HG02840 (cell line): ENCODE data around the gene RBM25.

Experiments used
- ATAC-seq: cut with Tn5 transposase; IDR thresholded peaks from one replicate; pipeline ENCODE4 v1.9.1; 2021; ENCODE audit warnings: mild to moderate bottlenecking, moderate library complexity, moderate number of reproducible peaks; ENCODE audit not compliant: unreplicated experiment, low FRiP score

Gene RBM25

DNA sequence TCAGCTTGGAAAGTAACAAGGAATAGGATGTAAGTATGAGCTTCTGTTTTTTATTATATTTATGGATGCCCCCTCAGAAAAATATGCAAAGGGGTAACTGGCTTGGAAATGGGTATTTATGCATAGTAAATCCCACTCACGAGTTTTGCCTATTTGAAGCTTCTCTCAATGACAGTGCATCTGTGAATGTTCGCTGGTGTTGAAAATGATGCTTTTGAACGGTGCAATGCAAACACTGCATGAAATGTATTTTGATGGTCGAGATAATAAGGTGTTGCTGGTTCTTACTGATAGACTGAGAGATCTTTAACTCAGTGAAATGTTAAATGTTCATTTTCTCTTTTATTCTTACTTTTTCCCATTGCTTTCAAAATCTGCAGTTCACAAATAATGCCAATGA, 42.0 kb downstream of the RBM25 start:
- ATAC-seq = no peak

DNA sequence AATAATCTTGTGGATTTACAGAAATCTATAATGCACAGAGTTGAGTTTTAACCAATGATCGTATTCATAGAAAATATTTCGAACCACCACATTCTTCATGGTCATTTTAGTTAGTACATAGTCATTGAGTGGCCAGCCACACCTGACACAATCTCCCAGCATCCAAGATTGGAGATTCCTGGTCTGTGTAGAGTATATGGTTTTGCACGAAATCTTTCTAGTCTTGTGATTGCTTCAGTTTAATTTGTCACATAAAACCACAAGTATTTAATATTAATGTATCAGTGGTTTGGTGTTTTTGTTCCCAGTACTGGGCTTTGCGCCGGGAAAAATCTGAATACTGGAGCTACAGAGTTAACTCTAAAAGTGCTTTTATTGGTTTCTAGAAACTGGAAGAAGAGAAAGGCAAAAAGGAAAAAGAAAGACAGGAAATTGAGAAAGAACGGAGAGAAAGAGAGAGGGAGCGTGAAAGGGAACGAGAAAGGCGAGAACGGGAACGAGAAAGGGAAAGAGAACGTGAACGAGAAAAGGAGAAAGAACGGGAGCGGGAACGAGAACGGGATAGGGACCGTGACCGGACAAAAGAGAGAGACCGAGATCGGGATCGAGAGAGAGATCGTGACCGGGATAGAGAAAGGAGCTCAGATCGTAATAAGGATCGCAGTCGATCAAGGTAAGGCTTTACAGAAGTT, 44.6 kb downstream of the RBM25 start:
- no peak for ATAC-seq

DNA sequence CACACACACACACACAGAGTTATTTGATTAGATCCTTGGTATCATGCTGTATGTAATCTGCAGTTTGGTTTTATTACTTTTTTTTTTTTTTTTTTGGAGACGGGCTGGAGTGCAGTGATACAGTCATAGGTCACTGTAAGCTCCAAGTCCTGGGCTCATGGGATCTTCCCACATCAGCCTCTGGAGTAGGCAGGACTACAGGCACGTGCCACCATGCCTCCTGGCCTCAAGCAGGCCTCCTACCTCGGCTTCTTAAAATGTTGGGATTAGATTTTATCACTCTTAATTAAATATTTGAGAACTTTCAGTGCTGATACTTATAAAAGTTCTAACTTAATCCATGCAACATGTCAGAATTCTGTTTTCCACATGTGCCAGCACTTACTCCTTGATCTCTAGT, 46.7 kb downstream of the RBM25 start:
- no peak for ATAC-seq

DNA sequence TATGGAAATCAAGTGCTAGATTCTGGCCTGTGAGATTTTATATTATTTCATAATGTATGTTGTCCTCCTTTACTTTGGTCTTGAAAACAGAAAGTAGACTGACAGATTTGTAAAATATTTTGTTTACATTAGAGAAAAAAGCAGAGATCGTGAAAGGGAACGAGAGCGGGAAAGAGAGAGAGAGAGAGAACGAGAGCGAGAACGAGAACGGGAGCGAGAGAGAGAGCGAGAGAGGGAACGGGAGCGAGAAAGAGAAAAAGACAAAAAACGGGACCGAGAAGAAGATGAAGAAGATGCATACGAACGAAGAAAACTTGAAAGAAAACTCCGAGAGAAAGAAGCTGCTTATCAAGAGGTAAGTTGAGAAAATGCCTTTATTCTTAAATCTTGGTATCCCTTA, 47.4 kb downstream of the RBM25 start:
- no peak for ATAC-seq

DNA sequence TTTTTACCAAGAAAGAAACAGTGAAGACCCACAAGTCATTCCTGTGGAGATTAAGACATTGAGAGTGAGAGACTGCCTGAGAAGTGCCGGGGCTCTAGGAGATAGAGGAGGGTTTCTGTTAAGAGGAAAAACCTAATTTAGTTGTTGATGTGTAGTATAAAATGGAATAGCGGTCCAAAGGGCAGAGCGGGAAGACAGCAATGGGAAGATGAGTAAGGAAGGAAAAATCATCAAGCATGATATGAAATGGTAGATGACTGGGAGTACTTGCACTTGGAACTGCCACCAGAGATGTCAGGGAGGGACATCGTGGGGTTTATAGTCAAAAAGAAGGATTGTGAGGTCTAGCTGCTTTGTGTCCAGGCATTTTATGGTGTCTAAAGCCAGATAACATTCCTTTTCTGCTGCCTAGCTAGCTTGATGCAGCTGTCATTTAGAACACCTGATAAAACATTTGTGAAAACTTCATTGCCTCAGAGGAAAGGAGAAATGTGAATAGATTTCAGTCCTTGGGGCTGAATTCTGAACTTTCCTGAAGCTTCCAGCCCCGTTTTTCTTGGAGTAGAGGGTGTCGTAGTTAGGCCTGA, 57.8 kb downstream of the RBM25 start:
- no peak for ATAC-seq

DNA sequence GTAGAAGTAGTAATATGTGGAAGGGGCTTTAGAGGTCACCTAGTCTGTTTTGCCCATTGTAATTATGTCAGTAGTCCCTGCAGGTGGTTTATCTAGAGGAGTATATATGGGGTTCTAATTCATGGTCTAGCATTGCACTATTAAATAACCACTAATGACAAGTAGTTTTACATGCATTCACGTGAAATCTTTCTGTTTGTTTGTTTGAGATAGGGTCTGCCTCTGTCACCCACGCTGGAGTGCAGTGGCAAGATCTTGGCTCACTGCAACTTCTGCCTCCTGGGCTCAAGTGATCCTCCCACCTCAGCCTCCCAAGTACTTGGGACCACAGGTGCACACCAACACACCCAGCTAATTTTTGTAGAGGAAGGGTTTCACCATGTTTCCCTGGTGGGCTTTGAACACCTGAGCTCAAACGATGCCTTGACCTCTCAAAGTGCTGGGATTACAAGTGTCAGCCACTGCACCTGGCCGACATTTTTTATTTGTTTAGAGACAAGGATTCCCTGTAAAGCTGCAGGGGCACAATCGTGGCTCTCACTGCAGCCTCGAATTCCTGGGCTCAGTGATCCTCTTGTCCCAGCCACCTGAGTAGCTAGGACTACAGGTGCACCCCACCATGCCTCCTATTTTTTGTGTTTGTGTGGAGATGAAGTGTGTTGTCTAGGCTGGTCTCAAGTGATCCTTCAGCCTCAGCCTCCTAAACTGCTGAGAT, 66.0 kb downstream of the RBM25 start:
- ATAC-seq = no peak

DNA sequence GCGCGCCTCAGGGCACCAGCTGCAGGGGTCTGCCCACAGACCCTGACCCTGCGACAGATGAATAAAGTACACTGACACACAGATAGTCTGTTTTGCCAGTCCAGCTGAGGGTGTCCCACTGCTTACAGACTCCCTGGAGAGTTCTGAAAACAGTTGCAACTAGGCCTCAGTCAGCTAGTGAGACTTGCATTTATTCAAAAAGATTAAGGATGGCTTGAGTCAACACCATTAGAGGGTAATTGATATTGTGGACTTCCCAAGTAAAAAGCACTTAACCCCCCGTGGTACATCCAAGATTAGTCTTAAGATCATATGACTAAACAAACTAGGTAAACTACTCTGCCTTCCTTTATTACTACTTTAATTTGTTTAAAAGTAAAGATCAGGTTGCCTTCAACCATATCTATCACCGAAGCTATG, 66.8 kb downstream of the RBM25 start:
- ATAC-seq = no peak

DNA sequence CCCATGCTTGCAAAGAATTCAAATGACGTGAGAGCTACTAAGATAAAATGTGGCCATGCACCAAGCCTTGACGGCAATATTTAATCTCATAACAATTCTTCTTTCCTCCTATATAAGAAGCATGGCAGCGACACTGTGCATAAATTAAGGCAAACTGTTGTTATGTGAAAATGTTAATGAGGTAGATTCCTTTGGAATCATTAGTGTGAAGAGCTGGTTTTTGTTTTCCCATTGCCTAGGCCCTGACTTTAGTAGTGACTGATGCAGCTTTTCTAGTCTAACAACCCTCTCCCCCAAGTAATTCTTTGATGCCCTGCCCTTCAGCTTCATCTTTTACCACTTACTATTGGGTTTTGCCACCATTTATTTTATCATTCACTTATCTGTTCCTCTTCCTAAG, 67.4 kb downstream of the RBM25 start:
- ATAC-seq = no peak

DNA sequence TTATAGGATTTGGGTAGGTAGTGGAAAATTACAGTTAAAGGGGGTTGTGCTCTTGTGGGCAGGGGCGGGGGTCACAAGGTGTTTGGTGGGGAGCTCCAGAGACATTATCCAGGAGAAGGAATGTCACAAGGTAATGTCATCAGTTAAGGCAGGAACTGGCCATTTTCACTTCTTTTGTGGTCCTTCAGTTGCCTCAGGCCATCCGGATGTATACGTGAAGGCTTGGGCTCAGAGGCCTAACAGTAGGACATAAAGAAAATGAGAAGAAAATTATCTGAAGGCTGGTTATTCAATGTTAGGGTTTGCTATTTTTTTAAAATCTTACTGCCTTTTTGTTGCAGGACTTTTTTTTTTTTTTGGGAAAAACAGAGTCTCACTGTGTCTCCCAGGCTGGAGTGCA, 75.5 kb downstream of the RBM25 start:
- no peak for ATAC-seq

DNA sequence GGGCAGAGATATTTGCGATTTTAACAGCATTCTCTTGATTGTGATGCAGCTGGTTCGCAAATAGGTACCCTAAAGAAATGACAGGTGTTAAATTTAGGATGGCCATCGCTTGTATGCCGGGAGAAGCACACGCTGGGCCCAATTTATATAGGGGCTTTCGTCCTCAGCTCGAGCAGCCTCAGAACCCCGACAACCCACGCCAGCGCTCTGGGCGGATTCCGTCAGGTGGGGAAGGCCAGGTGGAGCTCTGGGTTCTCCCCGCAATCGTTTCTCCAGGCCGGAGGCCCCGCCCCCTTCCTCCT, 77.7 kb downstream of the RBM25 start:
- no peak for ATAC-seq

DNA sequence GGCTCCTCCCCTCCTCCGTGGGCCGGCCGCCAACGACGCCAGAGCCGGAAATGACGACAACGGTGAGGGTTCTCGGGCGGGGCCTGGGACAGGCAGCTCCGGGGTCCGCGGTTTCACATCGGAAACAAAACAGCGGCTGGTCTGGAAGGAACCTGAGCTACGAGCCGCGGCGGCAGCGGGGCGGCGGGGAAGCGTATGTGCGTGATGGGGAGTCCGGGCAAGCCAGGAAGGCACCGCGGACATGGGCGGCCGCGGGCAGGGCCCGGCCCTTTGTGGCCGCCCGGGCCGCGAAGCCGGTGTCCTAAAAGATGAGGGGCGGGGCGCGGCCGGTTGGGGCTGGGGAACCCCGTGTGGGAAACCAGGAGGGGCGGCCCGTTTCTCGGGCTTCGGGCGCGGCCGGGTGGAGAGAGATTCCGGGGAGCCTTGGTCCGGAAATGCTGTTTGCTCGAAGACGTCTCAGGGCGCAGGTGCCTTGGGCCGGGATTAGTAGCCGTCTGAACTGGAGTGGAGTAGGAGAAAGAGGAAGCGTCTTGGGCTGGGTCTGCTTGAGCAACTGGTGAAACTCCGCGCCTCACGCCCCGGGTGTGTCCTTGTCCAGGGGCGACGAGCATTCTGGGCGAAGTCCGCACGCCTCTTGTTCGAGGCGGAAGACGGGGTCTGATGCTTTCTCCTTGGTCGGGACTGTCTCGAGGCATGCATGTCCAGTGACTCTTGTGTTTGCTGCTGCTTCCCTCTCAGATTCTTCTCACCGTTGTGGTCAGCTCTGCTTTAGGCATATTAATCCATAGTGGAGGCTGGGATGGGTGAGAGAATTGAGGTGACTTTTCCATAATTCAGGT, 78.3 kb downstream of the RBM25 start, which contains the start of gene PSEN1:
TSS of gene PSEN1 (plus strand) at position 121 of the 839 bp plus-strand sequence. CDS start 11,513 bp downstream, outside the sequence.
- peak; percentile 88 for ATAC-seq

DNA sequence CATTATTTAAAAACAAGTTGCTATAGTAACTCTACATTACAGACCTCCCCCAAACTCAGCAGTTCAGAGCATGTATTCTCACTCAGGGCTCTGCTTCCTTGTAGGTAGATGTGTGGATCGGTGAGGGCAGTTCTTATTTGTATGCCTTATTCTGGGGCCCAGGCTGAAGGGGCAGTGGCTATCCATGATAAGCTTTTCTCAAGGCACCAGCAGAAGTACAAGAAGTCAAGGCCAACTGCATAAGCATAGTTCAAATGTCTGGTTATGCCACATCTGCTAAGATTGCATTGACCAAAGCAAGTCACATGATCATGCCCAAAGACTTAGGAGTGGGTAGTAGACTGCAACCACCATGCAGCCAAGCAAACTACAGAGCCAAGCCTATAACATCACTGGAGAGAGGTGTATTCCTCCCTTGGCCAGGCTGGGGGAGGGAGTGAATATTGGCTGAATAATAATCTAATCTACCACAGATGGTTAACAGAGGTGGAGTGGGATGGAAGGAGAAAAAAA, 82.5 kb downstream of the RBM25 start:
- ATAC-seq = no peak

DNA sequence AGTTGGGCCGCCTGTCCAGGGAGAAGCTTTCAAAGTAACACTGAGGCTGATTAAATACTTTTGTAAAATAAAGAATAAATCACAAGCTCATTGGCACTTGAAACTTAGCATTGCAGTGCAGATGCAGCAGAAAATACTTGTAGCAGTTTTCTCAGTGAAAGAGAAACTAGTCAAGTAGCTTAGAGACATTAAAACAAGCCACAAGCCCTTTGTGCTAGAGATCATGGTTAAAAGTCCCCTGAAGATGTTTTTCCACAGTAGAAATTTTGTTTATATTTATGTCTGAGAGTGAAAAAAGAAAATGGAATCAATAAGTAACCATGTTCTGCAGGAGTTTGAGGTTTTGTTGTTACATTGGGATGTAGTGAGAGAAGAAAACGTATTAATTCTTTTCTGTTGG, 83.9 kb downstream of the RBM25 start:
- no peak for ATAC-seq

DNA sequence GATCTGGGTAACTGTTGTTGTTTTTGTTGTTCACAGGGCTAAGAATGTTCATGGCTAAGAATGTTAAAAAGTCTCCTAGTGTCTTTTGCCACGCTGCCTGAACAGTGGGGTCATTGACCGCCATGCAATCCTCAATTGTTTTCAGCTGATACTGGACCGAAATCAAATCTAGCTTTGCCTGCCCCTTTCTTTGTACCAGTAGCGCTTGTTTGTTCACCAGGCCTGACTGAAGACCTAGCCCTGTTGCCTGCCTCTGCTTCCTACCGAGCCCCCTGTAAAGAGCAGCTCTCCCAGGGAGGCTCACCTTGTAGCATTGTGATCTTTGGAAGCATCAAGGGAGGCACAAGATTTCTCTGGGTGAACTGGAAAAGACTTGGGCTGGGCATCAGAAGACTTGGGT, 84.7 kb downstream of the RBM25 start:
- ATAC-seq = no peak

DNA sequence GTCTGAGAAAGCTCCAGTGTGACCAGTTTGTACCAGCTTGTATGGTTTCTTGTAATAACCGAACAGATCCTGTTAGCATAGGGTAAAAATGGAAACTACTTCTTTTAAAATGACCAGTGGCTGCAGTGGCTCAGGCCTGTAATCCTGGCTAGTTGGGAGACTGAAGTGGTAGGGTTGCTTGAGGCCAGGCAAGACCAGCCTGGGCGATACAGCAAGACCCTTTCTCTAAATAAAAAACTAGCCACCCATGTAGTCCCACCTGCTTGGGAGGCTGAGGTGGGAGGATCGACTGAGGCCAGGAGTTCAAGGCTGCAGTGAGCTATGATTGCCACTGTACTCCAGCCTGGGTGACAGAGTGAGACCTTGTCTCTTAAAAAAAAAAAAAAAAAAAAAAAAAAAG, 85.3 kb downstream of the RBM25 start:
- no peak for ATAC-seq

DNA sequence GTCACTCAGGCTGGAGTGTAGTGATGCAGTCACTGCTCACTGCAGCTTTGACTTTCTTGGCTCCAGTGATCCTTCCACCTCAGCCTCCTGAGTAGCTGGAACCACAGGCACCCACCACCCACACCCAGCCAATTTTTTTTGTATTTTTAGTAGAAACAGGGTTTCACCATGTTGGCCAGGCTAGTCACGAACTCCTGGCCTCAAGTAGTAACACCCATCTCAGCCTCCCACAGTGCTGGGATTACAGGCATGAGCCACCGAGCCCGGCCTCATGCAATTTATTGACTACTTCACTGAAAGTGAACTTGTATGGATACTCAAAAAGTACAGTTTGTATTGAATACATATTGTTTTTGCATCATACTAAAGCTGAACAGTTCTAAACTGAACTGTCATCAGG, 87.0 kb downstream of the RBM25 start:
- no peak for ATAC-seq

DNA sequence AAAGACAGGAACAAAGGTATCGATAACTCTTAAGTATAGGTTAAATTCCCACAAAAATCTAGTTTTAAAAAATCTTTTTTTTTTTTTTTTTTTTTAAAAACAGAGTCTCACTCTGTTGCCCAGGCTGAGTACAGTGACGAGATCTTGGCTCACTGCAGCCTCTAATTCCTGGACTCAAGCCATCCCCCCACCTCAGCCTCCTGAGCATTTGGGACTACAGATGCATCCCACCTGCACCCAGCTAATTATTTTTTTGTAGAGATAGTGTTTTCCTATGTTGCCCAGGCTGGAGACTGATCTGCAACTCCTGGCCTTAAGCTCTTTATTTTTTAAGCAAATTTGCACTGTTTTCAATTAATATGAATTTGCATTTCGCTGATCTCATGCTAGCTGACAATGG, 87.8 kb downstream of the RBM25 start:
- ATAC-seq = no peak

DNA sequence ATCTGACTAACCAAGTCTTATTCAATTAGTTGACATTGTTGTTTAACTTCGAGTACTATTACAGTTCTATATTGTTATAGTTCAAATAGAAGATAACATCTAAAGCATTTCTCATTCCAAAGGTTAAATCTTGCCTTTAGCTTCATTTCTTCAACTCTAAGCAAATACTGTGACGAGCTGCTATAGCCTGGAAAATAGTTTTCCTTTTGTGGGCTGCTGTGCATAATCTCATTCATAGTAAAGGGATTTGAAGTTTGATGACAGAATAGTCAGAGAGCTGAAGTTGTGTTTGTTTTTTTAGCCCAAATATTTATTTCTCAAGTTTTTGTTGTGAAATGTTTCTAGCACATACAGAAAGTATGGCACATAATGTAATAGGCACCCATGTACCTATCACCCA, 91.4 kb downstream of the RBM25 start:
- ATAC-seq = no peak

DNA sequence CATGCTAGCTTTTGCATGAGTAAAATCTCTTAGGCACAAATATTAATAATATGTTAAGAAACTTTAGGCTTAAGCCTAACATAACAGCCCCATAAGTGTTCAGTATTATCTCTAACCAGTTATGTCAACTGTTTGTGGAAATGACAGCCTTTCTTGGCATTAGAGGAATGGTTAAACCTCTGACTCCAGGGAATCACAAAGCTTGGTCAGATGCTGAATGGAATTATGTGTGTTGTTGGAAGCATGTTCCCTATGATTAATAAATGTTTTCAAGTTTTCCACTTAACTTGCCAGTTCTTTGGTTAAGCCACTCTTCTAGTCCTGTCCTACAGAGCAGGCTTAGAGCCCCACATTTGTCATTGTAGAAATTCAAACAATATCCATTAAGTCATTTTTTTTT, 94.9 kb downstream of the RBM25 start:
- no peak for ATAC-seq

DNA sequence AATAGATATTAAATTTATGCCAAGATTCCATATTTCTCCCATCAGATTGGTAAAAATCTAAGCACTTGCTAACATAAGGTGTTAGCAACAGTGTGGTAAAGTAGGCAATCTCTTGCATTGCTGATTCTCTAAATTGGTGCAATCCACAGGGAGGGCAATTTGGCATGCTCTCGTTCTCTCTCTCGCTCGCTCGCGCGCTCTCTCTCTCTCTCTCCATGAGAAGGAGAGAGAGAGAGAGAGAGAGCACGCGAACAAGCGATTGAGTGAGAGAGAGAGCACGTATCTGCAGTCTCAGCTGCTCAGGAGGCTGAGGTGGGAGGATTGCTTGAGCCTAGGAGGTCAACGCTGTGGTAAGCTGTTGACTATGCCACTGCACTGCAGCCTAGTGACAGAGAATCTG, 103.9 kb downstream of the RBM25 start:
- no peak for ATAC-seq

DNA sequence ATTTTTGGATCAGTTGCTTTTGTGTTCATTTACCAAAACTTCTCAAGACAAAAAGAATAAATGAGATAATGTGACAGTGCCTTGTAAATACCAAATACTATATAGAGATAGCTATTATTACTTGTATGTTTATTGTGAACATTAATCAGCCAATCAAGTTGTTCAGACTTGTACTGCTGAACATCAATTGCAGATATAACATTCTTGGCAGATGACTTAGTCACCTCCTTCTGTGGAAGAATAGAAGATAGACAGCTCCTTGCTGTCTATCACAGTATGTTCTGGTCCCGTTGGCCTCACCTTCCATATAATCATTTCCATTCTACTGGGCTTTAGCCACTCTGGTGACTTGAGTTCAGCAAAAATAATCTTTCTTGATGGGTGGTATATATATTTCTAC, 108.1 kb downstream of the RBM25 start:
- ATAC-seq = no peak
